Endothelial cell of umbilical vein (primary cell): ENCODE measurements around the gene CSF3.

Experiments
- EZH2 ChIP-seq: IDR thresholded peaks from 2 replicates; pipeline ENCODE4 v1.6.1; 2012; ENCODE audit warnings: borderline replicate concordance, low read depth, mild to moderate bottlenecking, moderate library complexity, low read length, inconsistent platforms; ENCODE audit not compliant: severe bottlenecking
- POLR2A ChIP-seq: IDR thresholded peaks from 2 replicates; pipeline ENCODE4 v1.6.1; 2012; ENCODE audit warnings: low read depth, mild to moderate bottlenecking, control low read depth, low read length
- POLR2AphosphoS5 ChIP-seq: IDR thresholded peaks from 2 replicates; pipeline ENCODE4 v1.6.1; 2012; ENCODE audit warnings: low read depth, mild to moderate bottlenecking, control low read depth, low read length, moderate library complexity; ENCODE audit not compliant: insufficient read depth
- TF ChIP-seq, protein P1 (sequence below), 2 donors: IDR thresholded peaks; 1 replicate in 1 of 2; 2 replicates in 1 of 2; pipeline ENCODE4 v1.5.1; 2011; ENCODE audit warnings: low read length in 2 of 2, mild to moderate bottlenecking in 2 of 2, moderate library complexity in 2 of 2, control low read depth in 1 of 2, inconsistent platforms in 1 of 2, low read depth in 1 of 2; ENCODE audit not compliant: insufficient read depth in 1 of 2; ENCODE audit errors: extremely low read depth in 1 of 2
- TF ChIP-seq, protein P2 (sequence below): IDR thresholded peaks from 2 replicates; pipeline ENCODE4 v1.6.1; 2011; ENCODE audit not compliant: insufficient read depth, insufficient read length

DNA sequence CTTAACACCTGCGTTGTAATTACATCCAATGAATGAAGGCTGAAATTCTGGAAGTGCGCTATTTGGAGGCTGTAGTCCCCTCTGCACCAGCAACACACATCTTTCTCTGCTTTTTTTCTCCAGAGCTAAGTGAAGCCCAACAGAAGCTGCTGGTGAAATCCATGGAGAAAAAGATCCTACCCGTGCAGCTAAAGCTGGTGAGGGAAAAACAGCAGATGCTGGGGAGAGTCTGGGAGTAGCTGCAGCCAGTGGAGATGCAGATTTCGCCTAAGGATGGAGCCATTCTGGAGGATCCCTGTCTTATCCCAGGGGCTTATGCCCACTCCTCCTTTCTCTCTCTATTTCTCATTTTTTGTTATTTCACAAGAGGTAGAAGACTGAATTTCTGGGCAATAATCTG is 39.4 kb upstream of the CSF3 start:
- TF ChIP-seq, protein P1, sequence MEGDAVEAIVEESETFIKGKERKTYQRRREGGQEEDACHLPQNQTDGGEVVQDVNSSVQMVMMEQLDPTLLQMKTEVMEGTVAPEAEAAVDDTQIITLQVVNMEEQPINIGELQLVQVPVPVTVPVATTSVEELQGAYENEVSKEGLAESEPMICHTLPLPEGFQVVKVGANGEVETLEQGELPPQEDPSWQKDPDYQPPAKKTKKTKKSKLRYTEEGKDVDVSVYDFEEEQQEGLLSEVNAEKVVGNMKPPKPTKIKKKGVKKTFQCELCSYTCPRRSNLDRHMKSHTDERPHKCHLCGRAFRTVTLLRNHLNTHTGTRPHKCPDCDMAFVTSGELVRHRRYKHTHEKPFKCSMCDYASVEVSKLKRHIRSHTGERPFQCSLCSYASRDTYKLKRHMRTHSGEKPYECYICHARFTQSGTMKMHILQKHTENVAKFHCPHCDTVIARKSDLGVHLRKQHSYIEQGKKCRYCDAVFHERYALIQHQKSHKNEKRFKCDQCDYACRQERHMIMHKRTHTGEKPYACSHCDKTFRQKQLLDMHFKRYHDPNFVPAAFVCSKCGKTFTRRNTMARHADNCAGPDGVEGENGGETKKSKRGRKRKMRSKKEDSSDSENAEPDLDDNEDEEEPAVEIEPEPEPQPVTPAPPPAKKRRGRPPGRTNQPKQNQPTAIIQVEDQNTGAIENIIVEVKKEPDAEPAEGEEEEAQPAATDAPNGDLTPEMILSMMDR (IDR thresholded peaks at IDR 0.05; ENCODE audit: extremely low read depth in 1 of 2, insufficient read depth in 1 of 2, low read depth in 1 of 2, low read length in 2 of 2): no peak
- TF ChIP-seq EZH2 (no peak), POLR2A (no peak), POLR2AphosphoS5 (no peak)
- TF ChIP-seq, protein P2, sequence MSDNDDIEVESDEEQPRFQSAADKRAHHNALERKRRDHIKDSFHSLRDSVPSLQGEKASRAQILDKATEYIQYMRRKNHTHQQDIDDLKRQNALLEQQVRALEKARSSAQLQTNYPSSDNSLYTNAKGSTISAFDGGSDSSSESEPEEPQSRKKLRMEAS: no peak
